Endothelial cell of umbilical vein (primary cell): ENCODE measurements around the gene HSD17B11. TPM values are rescaled to one million over a fixed set of nuclear protein-coding genes. Genes with fewer than 3 reads are reported as not detected.

Source experiments
- BruUV-seq: library from RNA; stranded (reverse); fragments of 400-500 nt; replicated peaks from 2 replicates; lab custom pipeline; 2021; lab: Mats Ljungman, UMichigan
- CTCF ChIA-PET: fragments of 300-600, 350-600 bp; sonication (Branson Sonifier 250); formaldehyde crosslinking; loops from one replicate; lab custom pipeline; 2021; ENCODE audit warnings: antibody characterized with exemption, inconsistent platforms; lab: Charles Lee
- POLR2A ChIA-PET: fragments of 300-600, 350-600 bp; sonication (Branson Sonifier 250); formaldehyde crosslinking; loops from one replicate; lab custom pipeline; 2021; ENCODE audit warnings: antibody characterized with exemption, inconsistent platforms; lab: Charles Lee
- DNase-seq: peaks from one replicate; pipeline ENCODE4 v3.0.0-alpha.2; 2011; ENCODE audit warnings: low read depth, low spot score
- FAIRE-seq: peaks from 2 replicates; lab custom pipeline; 2011; peaks lifted over from hg19 to GRCh38; lab: Jason Lieb, UNC
- H2AFZ ChIP-seq: 2 replicates; pipeline ENCODE4 v1.6.0; 2012; ENCODE audit warnings: low read depth, low read length, control low read depth, inconsistent platforms
- H3K27ac ChIP-seq: 2 replicates; pipeline ENCODE4 v1.5.1; 2011; ENCODE audit warnings: low read depth, mild to moderate bottlenecking, control low read depth, low read length, moderate library complexity; ENCODE audit not compliant: insufficient read depth
- H3K27me3 ChIP-seq, 2 experiments: 2 replicates each; pipeline versions ENCODE4 v1.6.0 to v1.6.1; 2011; ENCODE audit warnings: low read length in 2 of 2, mixed read lengths in 1 of 2; ENCODE audit not compliant: control insufficient read depth in 2 of 2, insufficient read depth in 2 of 2
- H3K36me3 ChIP-seq, 2 experiments: 2 replicates in 1 of 2; 3 replicates in 1 of 2; pipeline ENCODE4 v1.5.1; 2011; ENCODE audit warnings: low read length in 2 of 2, mild to moderate bottlenecking in 1 of 2, moderate library complexity in 1 of 2; ENCODE audit not compliant: control insufficient read depth in 2 of 2, insufficient read depth in 2 of 2; ENCODE audit errors: extremely low read depth in 1 of 2
- H3K4me1 ChIP-seq: 3 replicates; pipeline ENCODE4 v1.5.1; 2011; ENCODE audit warnings: mild to moderate bottlenecking, low read length; ENCODE audit not compliant: control insufficient read depth, insufficient read depth; ENCODE audit errors: extremely low read depth
- H3K4me2 ChIP-seq: 2 replicates; pipeline ENCODE4 v1.6.1; 2011; ENCODE audit warnings: low read length, control low read depth, mixed read lengths; ENCODE audit not compliant: insufficient read depth
- H3K4me3 ChIP-seq, 3 experiments: fragments of 200-600 bp in 1 of 3; sonication (generic), shearing (Covaris generic) in 1 of 3; replicated peaks in 1 of 3; 2 replicates each; pipeline ENCODE4 v1.5.1; 2011 to 2016; ENCODE audit warnings: control low read depth in 3 of 3, low read length in 3 of 3, mild to moderate bottlenecking in 2 of 3, inconsistent platforms in 1 of 3, low read depth in 1 of 3, moderate library complexity in 1 of 3; ENCODE audit not compliant: insufficient read depth in 1 of 3
- H3K79me2 ChIP-seq: 2 replicates; pipeline ENCODE4 v1.6.0; 2012; ENCODE audit warnings: low read length, inconsistent platforms; ENCODE audit not compliant: control insufficient read depth, insufficient read depth
- H3K9ac ChIP-seq: replicated peaks from 2 replicates; pipeline ENCODE3; 2011; ENCODE audit warnings: low read length, control low read depth; ENCODE audit not compliant: insufficient read depth; ENCODE audit errors: extremely low read depth
- H3K9me1 ChIP-seq: replicated peaks from 3 replicates; pipeline ENCODE4 v1.6.0; 2011; ENCODE audit warnings: mild to moderate bottlenecking, low read length; ENCODE audit not compliant: control insufficient read depth, insufficient read depth; ENCODE audit errors: extremely low read depth
- H3K9me3 ChIP-seq: replicated peaks from 2 replicates; pipeline ENCODE4 v1.5.1; 2012; ENCODE audit warnings: low read length, inconsistent platforms; ENCODE audit not compliant: control insufficient read depth, insufficient read depth
- H4K20me1 ChIP-seq: replicated peaks from 2 replicates; pipeline ENCODE3; 2011; ENCODE audit warnings: mild to moderate bottlenecking, low read length; ENCODE audit not compliant: control insufficient read depth, insufficient read depth; ENCODE audit errors: extremely low read depth
- EZH2 ChIP-seq: IDR thresholded peaks from 2 replicates; pipeline ENCODE4 v1.6.1; 2012; ENCODE audit warnings: borderline replicate concordance, low read depth, mild to moderate bottlenecking, moderate library complexity, low read length, inconsistent platforms; ENCODE audit not compliant: severe bottlenecking
- FOS ChIP-seq: IDR thresholded peaks from 2 replicates; pipeline ENCODE4 v1.6.1; 2011; ENCODE audit warnings: mild to moderate bottlenecking, low read length, moderate library complexity, borderline replicate concordance; ENCODE audit not compliant: insufficient read depth
- GATA2 ChIP-seq: IDR thresholded peaks from 2 replicates; pipeline ENCODE4 v1.7.0; 2011; ENCODE audit warnings: low read depth, mild to moderate bottlenecking, moderate library complexity, mixed read lengths, low read length; ENCODE audit not compliant: insufficient read length, insufficient read depth
- JUN ChIP-seq: IDR thresholded peaks from 2 replicates; pipeline ENCODE4 v1.6.1; 2011; ENCODE audit warnings: borderline replicate concordance, low read depth; ENCODE audit not compliant: insufficient read length, insufficient read depth
- MYC ChIP-seq: IDR thresholded peaks from one replicate; pipeline ENCODE4 v1.6.1; 2011; ENCODE audit warnings: mild to moderate bottlenecking, low read depth, low read length
- POLR2A ChIP-seq: IDR thresholded peaks from 2 replicates; pipeline ENCODE4 v1.6.1; 2012; ENCODE audit warnings: low read depth, mild to moderate bottlenecking, control low read depth, low read length
- POLR2AphosphoS5 ChIP-seq: IDR thresholded peaks from 2 replicates; pipeline ENCODE4 v1.6.1; 2012; ENCODE audit warnings: low read depth, mild to moderate bottlenecking, control low read depth, low read length, moderate library complexity; ENCODE audit not compliant: insufficient read depth
- dilution Hi-C: fragments of 300-500 bp; cut with MboI; formaldehyde crosslinking; loops from one replicate; pipeline ENCODE4 v1.15.0; 2019; ENCODE audit warnings: low sequenced_read_pairs; ENCODE audit not compliant: extremely low pct_ligation_motif_present
- intact Hi-C: fragments of 100-400 bp; cut with micrococcal nuclease; formaldehyde crosslinking; loops from one replicate; pipeline ENCODE4 v1.10.0; 2022
- polyA plus RNA-seq, 4 experiments: library from polyadenylated mRNA; depleted of rRNA in 3 of 4; stranded (reverse) in 3 of 4; unstranded in 1 of 4; fragments of >200 nt; gene quantifications; 2 replicates each; pipeline versions ENCODE4 v1.2.1 to v1.2.3, GENCODE V29; 2011 to 2012; ENCODE audit warnings: missing spikeins in 1 of 4
- total RNA-seq: library from RNA; stranded (reverse); gene quantifications from 2 replicates; pipeline ENCODE4 v1.2.3, GENCODE V29; 2021
- TF ChIP-seq, protein P1 (sequence below), 2 donors: IDR thresholded peaks; 1 replicate in 1 of 2; 2 replicates in 1 of 2; pipeline ENCODE4 v1.5.1; 2011; ENCODE audit warnings: low read length in 2 of 2, mild to moderate bottlenecking in 2 of 2, moderate library complexity in 2 of 2, control low read depth in 1 of 2, inconsistent platforms in 1 of 2, low read depth in 1 of 2; ENCODE audit not compliant: insufficient read depth in 1 of 2; ENCODE audit errors: extremely low read depth in 1 of 2
- TF ChIP-seq, protein P2 (sequence below): IDR thresholded peaks from 2 replicates; pipeline ENCODE4 v1.6.1; 2011; ENCODE audit not compliant: insufficient read depth, insufficient read length

The HSD17B11 gene
- total and polyA plus RNA-seq, 2 donors (not counting 3 experiments of a cell fraction or from before 2014, with no cell fraction given), result 10.7 to 21.1 TPM

DNA sequence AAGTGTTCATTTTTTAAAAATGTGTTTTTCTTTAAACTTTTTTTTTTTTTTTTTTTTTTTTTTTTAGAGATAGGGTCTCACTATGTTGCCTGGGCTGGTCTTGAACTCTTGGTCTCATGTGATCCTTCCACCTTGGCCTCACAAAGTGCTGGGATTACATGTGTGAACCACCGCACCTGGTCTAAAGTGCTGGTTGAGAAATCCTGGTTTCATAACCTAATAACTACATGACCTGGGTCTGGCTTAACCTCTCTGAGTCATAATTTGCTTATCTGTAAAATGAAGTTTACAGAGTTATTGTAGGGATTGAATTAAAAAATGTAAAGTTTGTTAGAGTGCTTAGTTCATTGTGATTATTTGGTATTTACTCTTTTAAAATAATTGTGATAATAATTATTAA lies 73.5 kb downstream of the HSD17B11 start:
- H3K9me3 ChIP-seq, result no peaks in the 10 kb centered on the region
- H3K9me1 ChIP-seq, result no peaks in the 10 kb centered on the region
- H3K4me3 ChIP-seq, result no peak overlapping the region
- no peak overlapping the region for H3K27ac ChIP-seq
- no peaks in the 10 kb centered on the region for H3K4me1 ChIP-seq
- TF ChIP-seq, protein P1, sequence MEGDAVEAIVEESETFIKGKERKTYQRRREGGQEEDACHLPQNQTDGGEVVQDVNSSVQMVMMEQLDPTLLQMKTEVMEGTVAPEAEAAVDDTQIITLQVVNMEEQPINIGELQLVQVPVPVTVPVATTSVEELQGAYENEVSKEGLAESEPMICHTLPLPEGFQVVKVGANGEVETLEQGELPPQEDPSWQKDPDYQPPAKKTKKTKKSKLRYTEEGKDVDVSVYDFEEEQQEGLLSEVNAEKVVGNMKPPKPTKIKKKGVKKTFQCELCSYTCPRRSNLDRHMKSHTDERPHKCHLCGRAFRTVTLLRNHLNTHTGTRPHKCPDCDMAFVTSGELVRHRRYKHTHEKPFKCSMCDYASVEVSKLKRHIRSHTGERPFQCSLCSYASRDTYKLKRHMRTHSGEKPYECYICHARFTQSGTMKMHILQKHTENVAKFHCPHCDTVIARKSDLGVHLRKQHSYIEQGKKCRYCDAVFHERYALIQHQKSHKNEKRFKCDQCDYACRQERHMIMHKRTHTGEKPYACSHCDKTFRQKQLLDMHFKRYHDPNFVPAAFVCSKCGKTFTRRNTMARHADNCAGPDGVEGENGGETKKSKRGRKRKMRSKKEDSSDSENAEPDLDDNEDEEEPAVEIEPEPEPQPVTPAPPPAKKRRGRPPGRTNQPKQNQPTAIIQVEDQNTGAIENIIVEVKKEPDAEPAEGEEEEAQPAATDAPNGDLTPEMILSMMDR (IDR thresholded peaks at IDR 0.05; ENCODE audit: extremely low read depth in 1 of 2, insufficient read depth in 1 of 2, low read depth in 1 of 2, low read length in 2 of 2), result no peak
- TF ChIP-seq POLR2AphosphoS5 (no peak), EZH2 (no peak), MYC (no peak), FOS (no peak), JUN (no peak), GATA2 (no peak), POLR2A (no peak)
- TF ChIP-seq, protein P2, sequence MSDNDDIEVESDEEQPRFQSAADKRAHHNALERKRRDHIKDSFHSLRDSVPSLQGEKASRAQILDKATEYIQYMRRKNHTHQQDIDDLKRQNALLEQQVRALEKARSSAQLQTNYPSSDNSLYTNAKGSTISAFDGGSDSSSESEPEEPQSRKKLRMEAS, result no peak
- H3K9ac ChIP-seq, result no peak overlapping the region
- ChIA-PET CTCF (no interaction called here), POLR2A (no interaction called here)
- no peak for FAIRE-seq
- H3K36me3 ChIP-seq, result no peaks in the 10 kb centered on the region
- no peaks in the 10 kb centered on the region for H3K79me2 ChIP-seq
- dilution Hi-C loops (no loop called here), intact Hi-C loops (no loop called here)
- no TSS peak for BruUV-seq
- DNase-seq, result no peak
- no peak overlapping the region for H3K4me2 ChIP-seq
- H3K27me3 ChIP-seq, result no peaks in the 10 kb centered on the region
- no peak overlapping the region for H2AFZ ChIP-seq
- H4K20me1 ChIP-seq, result no peaks in the 10 kb centered on the region
